Measurements from ENCODE around the gene MLYCD.

- TF ChIP-seq CTCF (IDR thresholded peaks at IDR 0.05; ENCODE audit: poor library complexity, severe bottlenecking) (no peak), POLR2AphosphoS5 (IDR thresholded peaks at IDR 0.05) (peak; percentile 38), REST (IDR thresholded peaks at IDR 0.05; ENCODE audit: borderline replicate concordance) (no peak), RAD21 (conservative IDR thresholded peaks at IDR 0.05) (no peak), EZH2 (IDR thresholded peaks at IDR 0.05; ENCODE audit: borderline replicate concordance, insufficient read depth, low read length, poor library complexity, severe bottlenecking) (no peak), TAF1 (IDR thresholded peaks at IDR 0.05; ENCODE audit: low read depth) (no peak), EP300 (conservative IDR thresholded peaks at IDR 0.05; ENCODE audit: poor library complexity, severe bottlenecking) (peak; percentile 87)
Measured at GRCh38 chr16:83975590-83976260, 76.8 kb downstream of the MLYCD start.

Measured in neural cell (in vitro differentiated cells).